HEK293T (cell line): ENCODE data around the gene SLCO4A1.
"Not testable (repeated sequence)": the region's sequence is repeated elsewhere in the genome, so short reads cannot be mapped to it uniquely, and the experiment has no call there.

Experiments
- CTCF ChIA-PET: fragments of 350-600 bp; formaldehyde crosslinking; extraction: SDS; loops from one replicate; lab custom pipeline; 2021; ENCODE audit warnings: antibody characterized with exemption, inconsistent platforms; lab: Yijun Ruan, JAX
- POLR2A ChIA-PET: fragments of 350-600 bp; formaldehyde crosslinking; extraction: SDS; loops from one replicate; lab custom pipeline; 2020; ENCODE audit warnings: antibody characterized with exemption, inconsistent platforms; lab: Yijun Ruan, JAX
- DNase-seq: peaks from one replicate; pipeline ENCODE4 v3.0.0; 2012; ENCODE audit warnings: mixed read lengths; ENCODE audit errors: extremely low spot score
- ARNT ChIP-seq: fragments of 450-650 bp; IDR thresholded peaks from 2 replicates; pipeline ENCODE4 v1.6.1; 2017; ENCODE audit warnings: mild to moderate bottlenecking
- BHLHE40 ChIP-seq: fragments of 450-650 bp; IDR thresholded peaks from 2 replicates; pipeline ENCODE4 v1.6.1; 2016; ENCODE audit warnings: mild to moderate bottlenecking, moderate library complexity, borderline replicate concordance
- CTBP1 ChIP-seq: fragments of 450-650 bp; IDR thresholded peaks from 2 replicates; pipeline ENCODE4 v1.6.1; 2016; ENCODE audit warnings: borderline replicate concordance
- ELF4 ChIP-seq: fragments of 450-650 bp; IDR thresholded peaks from 2 replicates; pipeline ENCODE4 v1.6.1; 2017; ENCODE audit warnings: antibody characterized with exemption
- FOXA1 ChIP-seq: fragments of 450-650 bp; IDR thresholded peaks from 2 replicates; pipeline ENCODE4 v1.6.1; 2016; ENCODE audit warnings: mild to moderate bottlenecking
- FOXK2 ChIP-seq: fragments of 450-650 bp; IDR thresholded peaks from 2 replicates; pipeline ENCODE4 v1.6.1; 2016; ENCODE audit warnings: mild to moderate bottlenecking
- FOXM1 ChIP-seq: fragments of 450-650 bp; IDR thresholded peaks from 2 replicates; pipeline ENCODE4 v1.6.1; 2017; ENCODE audit warnings: mild to moderate bottlenecking, borderline replicate concordance
- HDGF ChIP-seq: fragments of 450-650 bp; IDR thresholded peaks from 2 replicates; pipeline ENCODE4 v1.6.1; 2017; ENCODE audit warnings: antibody characterized with exemption, borderline replicate concordance
- L3MBTL2 ChIP-seq: fragments of 450-650 bp; conservative IDR thresholded peaks from 2 replicates; pipeline ENCODE4 v1.6.1; 2016; ENCODE audit warnings: mild to moderate bottlenecking
- LEF1 ChIP-seq: fragments of 450-650 bp; IDR thresholded peaks from 2 replicates; pipeline ENCODE4 v1.6.1; 2017; ENCODE audit warnings: mild to moderate bottlenecking, borderline replicate concordance
- NFRKB ChIP-seq: fragments of 450-650 bp; IDR thresholded peaks from 2 replicates; pipeline ENCODE4 v1.6.1; 2016; ENCODE audit warnings: mild to moderate bottlenecking, moderate library complexity
- SP1 ChIP-seq: fragments of 450-650 bp; IDR thresholded peaks from 2 replicates; pipeline ENCODE4 v1.6.1; 2017
- SUZ12 ChIP-seq: fragments of 450-650 bp; IDR thresholded peaks from 2 replicates; pipeline ENCODE4 v1.6.1; 2016; ENCODE audit warnings: mild to moderate bottlenecking
- TARDBP ChIP-seq: fragments of 450-650 bp; IDR thresholded peaks from 2 replicates; pipeline ENCODE4 v1.6.1; 2016
- ZNF384 ChIP-seq: fragments of 450-650 bp; IDR thresholded peaks from 2 replicates; pipeline ENCODE4 v1.6.1; 2016
- TF ChIP-seq, protein P1 (sequence below): fragments of 450-650 bp; IDR thresholded peaks from 2 replicates; pipeline ENCODE4 v1.6.1; 2016

The SLCO4A1 gene

DNA sequence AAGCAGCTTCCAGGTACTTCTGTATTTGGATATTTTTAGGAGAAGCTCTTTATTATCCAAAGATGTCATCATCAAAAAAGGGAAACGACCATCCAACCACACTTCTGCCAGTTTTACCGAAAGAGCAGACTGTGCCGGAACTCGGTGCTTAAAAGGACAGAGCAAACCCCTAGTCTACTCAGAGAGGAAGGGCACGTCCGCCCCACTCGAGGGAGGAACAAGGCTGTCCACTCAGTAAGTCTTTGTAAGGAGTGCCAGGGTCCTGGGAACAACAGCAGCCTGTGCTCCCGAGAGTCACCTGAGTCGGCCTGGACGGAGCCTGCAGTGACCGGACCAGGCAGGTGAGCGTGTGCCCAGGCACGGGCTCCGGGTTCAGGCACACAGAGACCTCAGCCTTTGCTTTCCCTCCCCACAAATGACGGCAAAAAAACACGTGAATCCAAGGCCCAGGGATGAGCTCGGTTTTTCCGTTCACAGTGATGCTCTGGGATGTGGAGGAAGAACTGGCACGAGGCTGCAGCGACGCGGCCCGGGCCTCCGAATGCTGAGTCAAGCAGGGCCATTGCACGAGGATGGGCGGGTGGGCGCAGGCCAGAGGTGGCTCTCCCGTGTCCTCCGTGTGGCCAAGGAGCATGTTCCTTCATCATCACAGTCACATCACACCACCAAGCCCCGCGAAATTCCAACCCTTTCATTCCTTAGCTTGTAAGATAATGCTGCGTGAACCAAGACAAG lies 17.4 kb upstream of the SLCO4A1 start:
- CTCF ChIA-PET = no interaction called here
- POLR2A ChIA-PET = interaction anchor here (1.6 to 3.0 kb wide), 2 partner anchors 15 to 17 kb away, joined by 6 to 11 read pairs; partner anchors contain the start of gene SLCO4A1

DNA sequence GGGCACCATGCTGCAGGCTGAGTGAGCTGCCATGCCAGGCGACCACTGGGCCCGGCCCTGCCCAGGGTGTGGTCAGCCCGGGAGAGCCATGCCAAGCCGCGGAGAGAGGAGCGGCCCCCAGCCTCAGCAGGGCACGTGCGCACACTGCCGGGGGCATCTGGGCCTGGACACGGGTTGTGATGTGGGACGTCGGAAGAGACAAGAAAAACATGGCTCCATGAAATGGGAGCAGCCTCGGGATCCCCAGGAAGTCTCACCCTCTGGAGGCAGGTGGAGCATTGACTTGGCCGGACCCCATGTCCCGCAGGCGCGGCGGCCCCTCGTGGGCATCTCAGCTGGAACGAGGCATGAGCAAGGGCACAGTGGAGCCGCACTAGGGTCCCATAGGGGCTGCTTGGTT lies 16.8 kb upstream of the SLCO4A1 start:
- ChIA-PET POLR2A (interaction anchor here (3.0 kb wide), 1 partner anchor 17 kb away, joined by 11 read pairs; the partner anchor contains the start of gene SLCO4A1), CTCF (no interaction called here)
- TF ChIP-seq, protein P1, sequence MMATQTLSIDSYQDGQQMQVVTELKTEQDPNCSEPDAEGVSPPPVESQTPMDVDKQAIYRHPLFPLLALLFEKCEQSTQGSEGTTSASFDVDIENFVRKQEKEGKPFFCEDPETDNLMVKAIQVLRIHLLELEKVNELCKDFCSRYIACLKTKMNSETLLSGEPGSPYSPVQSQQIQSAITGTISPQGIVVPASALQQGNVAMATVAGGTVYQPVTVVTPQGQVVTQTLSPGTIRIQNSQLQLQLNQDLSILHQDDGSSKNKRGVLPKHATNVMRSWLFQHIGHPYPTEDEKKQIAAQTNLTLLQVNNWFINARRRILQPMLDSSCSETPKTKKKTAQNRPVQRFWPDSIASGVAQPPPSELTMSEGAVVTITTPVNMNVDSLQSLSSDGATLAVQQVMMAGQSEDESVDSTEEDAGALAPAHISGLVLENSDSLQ = no peak
- no peak for TF ChIP-seq LEF1
- no peak for TF ChIP-seq BHLHE40
- no peak for TF ChIP-seq HDGF
- TF ChIP-seq SP1 = no peak
- no peak for TF ChIP-seq ARNT

More for the DNA sequence above, 17.4 kb upstream of the SLCO4A1 start:
- DNase-seq = no peak
- TF ChIP-seq BHLHE40 (no peak), FOXA1 (no peak), TARDBP (no peak), FOXM1 (no peak), SUZ12 (no peak), L3MBTL2 (no peak), FOXK2 (no peak), NFRKB (no peak), ZNF384 (no peak), LEF1 (no peak), HDGF (no peak), ARNT (no peak), SP1 (no peak), CTBP1 (no peak), ELF4 (no peak)
- TF ChIP-seq, protein P1 = no peak

DNA sequence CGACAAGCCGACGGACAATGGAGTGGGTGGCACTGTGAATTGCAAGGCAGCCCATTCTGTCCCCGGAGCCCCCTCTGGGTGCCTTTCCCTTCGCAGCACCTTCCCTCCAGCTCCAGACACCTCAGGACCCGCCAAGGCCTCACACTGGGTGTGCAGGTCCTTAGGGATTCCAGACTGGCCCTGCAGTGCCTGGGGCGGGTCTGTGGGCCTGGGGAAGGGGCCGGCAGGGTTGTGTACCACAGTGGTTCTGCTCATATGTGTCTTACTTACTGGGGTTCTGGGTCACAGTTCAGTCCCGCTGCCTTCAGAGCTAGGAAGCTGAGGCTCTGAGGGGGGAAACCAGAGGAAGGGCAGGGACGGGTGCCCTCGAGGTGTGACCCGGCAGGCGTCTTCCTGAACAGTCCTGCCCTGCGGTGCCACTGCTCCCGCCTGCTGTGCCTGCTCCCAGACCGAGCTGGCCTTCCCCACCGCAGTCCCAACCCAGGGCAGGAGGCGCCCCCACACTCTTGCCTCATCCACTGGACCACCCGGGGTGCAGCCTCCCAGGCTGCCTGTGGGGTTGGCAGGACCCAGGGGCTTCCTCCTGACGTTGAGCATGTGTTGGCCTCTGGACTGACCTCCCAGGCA lies 16.3 kb upstream of the SLCO4A1 start:
- ChIA-PET POLR2A (interaction anchor here (3.0 kb wide), 1 partner anchor 16 kb away, joined by 11 read pairs; the partner anchor contains the start of gene SLCO4A1), CTCF (no interaction called here)
- TF ChIP-seq L3MBTL2 (no peak), CTBP1 (no peak)
- no peak for DNase-seq

More for the DNA sequence above, 16.8 kb upstream of the SLCO4A1 start:
- no peak for DNase-seq

DNA sequence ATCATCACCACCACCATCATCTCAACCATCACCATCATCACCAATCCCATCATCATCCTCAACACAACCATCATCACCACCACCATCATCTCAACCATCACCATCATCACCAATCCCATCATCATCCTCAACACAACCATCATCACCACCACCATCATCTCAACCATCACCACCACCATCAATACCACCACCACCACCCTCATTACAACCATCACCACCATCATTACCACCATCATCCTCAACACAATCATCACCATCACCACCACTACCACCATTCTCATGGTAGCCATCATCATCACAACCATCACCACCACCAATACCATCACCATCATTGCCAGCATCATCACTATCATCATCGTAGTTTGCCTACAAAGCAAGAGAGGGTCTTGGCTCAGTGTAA lies 14.9 kb upstream of the SLCO4A1 start:
- CTCF ChIA-PET, DNase-seq, POLR2A ChIA-PET: not testable (repeated sequence)

DNA sequence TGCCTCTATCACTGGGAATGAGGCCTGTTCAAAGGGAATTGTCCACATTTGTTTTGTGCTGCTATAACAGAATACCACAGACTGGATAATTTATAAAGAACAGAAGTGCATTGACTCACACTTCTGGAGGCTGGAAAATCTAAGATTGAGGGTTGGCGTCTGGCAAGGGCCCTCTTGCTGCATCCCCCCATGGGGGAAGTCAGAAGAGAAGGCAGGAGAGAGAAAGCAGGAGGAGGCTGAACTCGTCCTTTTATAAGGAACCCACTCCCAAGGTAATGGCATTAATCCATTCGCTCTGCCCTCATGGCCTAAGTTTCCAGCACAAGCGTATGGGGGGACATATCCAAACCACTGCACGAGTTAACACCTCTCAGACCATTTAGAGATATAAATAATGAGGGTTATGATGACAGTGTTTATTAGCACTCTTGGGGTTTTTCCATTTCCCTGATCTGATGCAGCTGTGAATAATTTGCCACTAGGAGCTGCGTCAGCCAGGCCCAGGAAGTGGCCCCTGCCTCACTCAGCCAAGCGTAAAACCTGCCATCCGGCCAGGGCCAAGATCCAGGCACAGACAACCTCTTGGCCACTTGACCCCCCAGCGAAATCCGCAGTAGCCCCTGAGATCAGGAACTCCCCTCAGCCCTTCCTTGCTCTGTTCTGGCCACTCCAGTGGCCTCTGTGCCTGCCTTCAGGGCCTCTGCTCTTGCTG lies 14.2 kb upstream of the SLCO4A1 start:
- DNase-seq = no peak
- TF ChIP-seq HDGF = no peak
- no peak for TF ChIP-seq SUZ12
- no peak for TF ChIP-seq ZNF384
- no peak for TF ChIP-seq TARDBP
- no peak for TF ChIP-seq ARNT
- TF ChIP-seq, protein P1 = no peak
- no peak for TF ChIP-seq FOXA1
- TF ChIP-seq CTBP1 = no peak
- TF ChIP-seq SP1 = no peak
- TF ChIP-seq FOXM1 = no peak
- no peak for TF ChIP-seq BHLHE40
- TF ChIP-seq LEF1 = no peak
- ChIA-PET CTCF (no interaction called here), POLR2A (no interaction called here)

DNA sequence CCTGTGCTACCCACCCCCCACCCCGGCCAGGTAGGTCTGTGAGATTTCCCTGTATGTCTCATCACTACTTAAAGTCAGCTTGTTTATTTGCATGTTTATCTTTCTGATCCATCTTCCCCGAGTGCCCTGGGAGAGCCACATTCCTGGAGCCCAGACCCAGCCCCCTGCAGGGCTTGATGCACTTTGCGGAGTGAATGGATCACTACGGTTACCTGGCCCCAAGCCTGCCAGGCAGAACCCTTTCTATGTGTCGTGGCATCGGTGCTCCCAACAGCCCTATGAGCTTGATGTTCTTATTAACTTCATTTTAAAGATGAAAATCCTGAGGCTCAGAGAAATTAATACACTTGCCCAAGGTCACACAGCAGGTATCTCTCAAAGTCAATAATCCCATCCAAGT lies 13.6 kb upstream of the SLCO4A1 start:
- POLR2A ChIA-PET = no interaction called here
- TF ChIP-seq ARNT = no peak
- TF ChIP-seq HDGF = no peak
- TF ChIP-seq FOXA1 = no peak
- TF ChIP-seq SUZ12 = no peak
- TF ChIP-seq SP1 = no peak
- TF ChIP-seq, protein P1 = no peak
- TF ChIP-seq FOXM1 = no peak
- no peak for TF ChIP-seq TARDBP
- no peak for TF ChIP-seq FOXK2
- DNase-seq = no peak
- CTCF ChIA-PET = no interaction called here
